Endothelial cell of umbilical vein (primary cell): Measurements from ENCODE around the gene SAMSN1. TPM values are rescaled to one million over a fixed set of nuclear protein-coding genes. Genes with fewer than 3 reads are reported as not detected.

Experiments
- BruUV-seq: library from RNA; stranded (reverse); fragments of 400-500 nt; replicated peaks from 2 replicates; lab custom pipeline; 2021; lab: Mats Ljungman, UMichigan
- CTCF ChIA-PET: fragments of 300-600, 350-600 bp; sonication (Branson Sonifier 250); formaldehyde crosslinking; loops from one replicate; lab custom pipeline; 2021; ENCODE audit warnings: antibody characterized with exemption, inconsistent platforms; lab: Charles Lee
- POLR2A ChIA-PET: fragments of 300-600, 350-600 bp; sonication (Branson Sonifier 250); formaldehyde crosslinking; loops from one replicate; lab custom pipeline; 2021; ENCODE audit warnings: antibody characterized with exemption, inconsistent platforms; lab: Charles Lee
- DNase-seq: peaks from one replicate; pipeline ENCODE4 v3.0.0-alpha.2; 2011; ENCODE audit warnings: low read depth, low spot score
- FAIRE-seq: peaks from 2 replicates; lab custom pipeline; 2011; peaks lifted over from hg19 to GRCh38; lab: Jason Lieb, UNC
- H2AFZ ChIP-seq: 2 replicates; pipeline ENCODE4 v1.6.0; 2012; ENCODE audit warnings: low read depth, low read length, control low read depth, inconsistent platforms
- H3K27ac ChIP-seq: 2 replicates; pipeline ENCODE4 v1.5.1; 2011; ENCODE audit warnings: low read depth, mild to moderate bottlenecking, control low read depth, low read length, moderate library complexity; ENCODE audit not compliant: insufficient read depth
- H3K27me3 ChIP-seq, 2 experiments: 2 replicates each; pipeline versions ENCODE4 v1.6.0 to v1.6.1; 2011; ENCODE audit warnings: low read length in 2 of 2, mixed read lengths in 1 of 2; ENCODE audit not compliant: control insufficient read depth in 2 of 2, insufficient read depth in 2 of 2
- H3K36me3 ChIP-seq, 2 experiments: 2 replicates in 1 of 2; 3 replicates in 1 of 2; pipeline ENCODE4 v1.5.1; 2011; ENCODE audit warnings: low read length in 2 of 2, mild to moderate bottlenecking in 1 of 2, moderate library complexity in 1 of 2; ENCODE audit not compliant: control insufficient read depth in 2 of 2, insufficient read depth in 2 of 2; ENCODE audit errors: extremely low read depth in 1 of 2
- H3K4me1 ChIP-seq: 3 replicates; pipeline ENCODE4 v1.5.1; 2011; ENCODE audit warnings: mild to moderate bottlenecking, low read length; ENCODE audit not compliant: control insufficient read depth, insufficient read depth; ENCODE audit errors: extremely low read depth
- H3K4me2 ChIP-seq: 2 replicates; pipeline ENCODE4 v1.6.1; 2011; ENCODE audit warnings: low read length, control low read depth, mixed read lengths; ENCODE audit not compliant: insufficient read depth
- H3K4me3 ChIP-seq, 3 experiments: fragments of 200-600 bp in 1 of 3; sonication (generic), shearing (Covaris generic) in 1 of 3; replicated peaks in 1 of 3; 2 replicates each; pipeline ENCODE4 v1.5.1; 2011 to 2016; ENCODE audit warnings: control low read depth in 3 of 3, low read length in 3 of 3, mild to moderate bottlenecking in 2 of 3, inconsistent platforms in 1 of 3, low read depth in 1 of 3, moderate library complexity in 1 of 3; ENCODE audit not compliant: insufficient read depth in 1 of 3
- H3K79me2 ChIP-seq: 2 replicates; pipeline ENCODE4 v1.6.0; 2012; ENCODE audit warnings: low read length, inconsistent platforms; ENCODE audit not compliant: control insufficient read depth, insufficient read depth
- H3K9ac ChIP-seq: replicated peaks from 2 replicates; pipeline ENCODE3; 2011; ENCODE audit warnings: low read length, control low read depth; ENCODE audit not compliant: insufficient read depth; ENCODE audit errors: extremely low read depth
- H3K9me1 ChIP-seq: replicated peaks from 3 replicates; pipeline ENCODE4 v1.6.0; 2011; ENCODE audit warnings: mild to moderate bottlenecking, low read length; ENCODE audit not compliant: control insufficient read depth, insufficient read depth; ENCODE audit errors: extremely low read depth
- H3K9me3 ChIP-seq: replicated peaks from 2 replicates; pipeline ENCODE4 v1.5.1; 2012; ENCODE audit warnings: low read length, inconsistent platforms; ENCODE audit not compliant: control insufficient read depth, insufficient read depth
- H4K20me1 ChIP-seq: replicated peaks from 2 replicates; pipeline ENCODE3; 2011; ENCODE audit warnings: mild to moderate bottlenecking, low read length; ENCODE audit not compliant: control insufficient read depth, insufficient read depth; ENCODE audit errors: extremely low read depth
- EZH2 ChIP-seq: IDR thresholded peaks from 2 replicates; pipeline ENCODE4 v1.6.1; 2012; ENCODE audit warnings: borderline replicate concordance, low read depth, mild to moderate bottlenecking, moderate library complexity, low read length, inconsistent platforms; ENCODE audit not compliant: severe bottlenecking
- FOS ChIP-seq: IDR thresholded peaks from 2 replicates; pipeline ENCODE4 v1.6.1; 2011; ENCODE audit warnings: mild to moderate bottlenecking, low read length, moderate library complexity, borderline replicate concordance; ENCODE audit not compliant: insufficient read depth
- GATA2 ChIP-seq: IDR thresholded peaks from 2 replicates; pipeline ENCODE4 v1.7.0; 2011; ENCODE audit warnings: low read depth, mild to moderate bottlenecking, moderate library complexity, mixed read lengths, low read length; ENCODE audit not compliant: insufficient read length, insufficient read depth
- JUN ChIP-seq: IDR thresholded peaks from 2 replicates; pipeline ENCODE4 v1.6.1; 2011; ENCODE audit warnings: borderline replicate concordance, low read depth; ENCODE audit not compliant: insufficient read length, insufficient read depth
- MYC ChIP-seq: IDR thresholded peaks from one replicate; pipeline ENCODE4 v1.6.1; 2011; ENCODE audit warnings: mild to moderate bottlenecking, low read depth, low read length
- POLR2A ChIP-seq: IDR thresholded peaks from 2 replicates; pipeline ENCODE4 v1.6.1; 2012; ENCODE audit warnings: low read depth, mild to moderate bottlenecking, control low read depth, low read length
- POLR2AphosphoS5 ChIP-seq: IDR thresholded peaks from 2 replicates; pipeline ENCODE4 v1.6.1; 2012; ENCODE audit warnings: low read depth, mild to moderate bottlenecking, control low read depth, low read length, moderate library complexity; ENCODE audit not compliant: insufficient read depth
- dilution Hi-C: fragments of 300-500 bp; cut with MboI; formaldehyde crosslinking; loops from one replicate; pipeline ENCODE4 v1.15.0; 2019; ENCODE audit warnings: low sequenced_read_pairs; ENCODE audit not compliant: extremely low pct_ligation_motif_present
- intact Hi-C: fragments of 100-400 bp; cut with micrococcal nuclease; formaldehyde crosslinking; loops from one replicate; pipeline ENCODE4 v1.10.0; 2022
- polyA plus RNA-seq, 4 experiments: library from polyadenylated mRNA; depleted of rRNA in 3 of 4; stranded (reverse) in 3 of 4; unstranded in 1 of 4; fragments of >200 nt; gene quantifications; 2 replicates each; pipeline versions ENCODE4 v1.2.1 to v1.2.3, GENCODE V29; 2011 to 2012; ENCODE audit warnings: missing spikeins in 1 of 4
- total RNA-seq: library from RNA; stranded (reverse); gene quantifications from 2 replicates; pipeline ENCODE4 v1.2.3, GENCODE V29; 2021
- TF ChIP-seq, protein P1 (sequence below): IDR thresholded peaks from 2 replicates; pipeline ENCODE4 v1.6.1; 2011; ENCODE audit not compliant: insufficient read depth, insufficient read length
- TF ChIP-seq, protein P2 (sequence below), 2 donors: IDR thresholded peaks; 1 replicate in 1 of 2; 2 replicates in 1 of 2; pipeline ENCODE4 v1.5.1; 2011; ENCODE audit warnings: low read length in 2 of 2, mild to moderate bottlenecking in 2 of 2, moderate library complexity in 2 of 2, control low read depth in 1 of 2, inconsistent platforms in 1 of 2, low read depth in 1 of 2; ENCODE audit not compliant: insufficient read depth in 1 of 2; ENCODE audit errors: extremely low read depth in 1 of 2

The SAMSN1 gene
- total and polyA plus RNA-seq, 2 donors (not counting 3 experiments of a cell fraction or from before 2014, with no cell fraction given): 2.5 to 5.3 TPM

DNA sequence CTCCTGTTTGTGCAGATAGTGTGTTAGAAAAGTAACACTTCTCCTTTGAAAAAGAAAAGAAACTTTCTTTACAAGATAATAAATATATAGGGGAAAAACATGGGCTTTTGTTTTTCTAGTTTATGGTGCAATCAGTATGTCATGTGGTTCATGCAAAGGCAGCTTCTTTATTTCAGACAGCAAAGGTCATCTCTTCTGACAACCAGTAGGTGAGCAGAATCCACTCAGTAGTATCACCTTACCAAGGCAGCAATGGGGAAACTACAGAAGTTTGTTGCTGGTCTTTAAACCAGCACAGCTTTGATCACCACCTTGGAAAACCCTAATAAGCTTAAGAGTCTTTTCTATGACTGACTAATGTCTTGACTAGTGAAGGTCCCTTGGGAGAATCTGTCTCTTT lies 13.0 kb upstream of the SAMSN1 start:
- no peak for FAIRE-seq
- Histone ChIP-seq H3K36me3 (no peaks in the 10 kb centered on the region), H4K20me1 (no peaks in the 10 kb centered on the region), H3K79me2 (no peaks in the 10 kb centered on the region), H2AFZ (no peak overlapping the region), H3K9ac (no peak overlapping the region), H3K9me1 (no peaks in the 10 kb centered on the region), H3K4me2 (no peak overlapping the region), H3K9me3 (no peaks in the 10 kb centered on the region), H3K4me1 (no peaks in the 10 kb centered on the region), H3K27me3 (no peaks in the 10 kb centered on the region), H3K27ac (no peak overlapping the region), H3K4me3 (no peak overlapping the region)
- TF ChIP-seq JUN (no peak), POLR2A (no peak), POLR2AphosphoS5 (no peak), MYC (no peak), GATA2 (no peak), EZH2 (no peak), FOS (no peak)
- TF ChIP-seq, protein P1, sequence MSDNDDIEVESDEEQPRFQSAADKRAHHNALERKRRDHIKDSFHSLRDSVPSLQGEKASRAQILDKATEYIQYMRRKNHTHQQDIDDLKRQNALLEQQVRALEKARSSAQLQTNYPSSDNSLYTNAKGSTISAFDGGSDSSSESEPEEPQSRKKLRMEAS: no peak
- TF ChIP-seq, protein P2, sequence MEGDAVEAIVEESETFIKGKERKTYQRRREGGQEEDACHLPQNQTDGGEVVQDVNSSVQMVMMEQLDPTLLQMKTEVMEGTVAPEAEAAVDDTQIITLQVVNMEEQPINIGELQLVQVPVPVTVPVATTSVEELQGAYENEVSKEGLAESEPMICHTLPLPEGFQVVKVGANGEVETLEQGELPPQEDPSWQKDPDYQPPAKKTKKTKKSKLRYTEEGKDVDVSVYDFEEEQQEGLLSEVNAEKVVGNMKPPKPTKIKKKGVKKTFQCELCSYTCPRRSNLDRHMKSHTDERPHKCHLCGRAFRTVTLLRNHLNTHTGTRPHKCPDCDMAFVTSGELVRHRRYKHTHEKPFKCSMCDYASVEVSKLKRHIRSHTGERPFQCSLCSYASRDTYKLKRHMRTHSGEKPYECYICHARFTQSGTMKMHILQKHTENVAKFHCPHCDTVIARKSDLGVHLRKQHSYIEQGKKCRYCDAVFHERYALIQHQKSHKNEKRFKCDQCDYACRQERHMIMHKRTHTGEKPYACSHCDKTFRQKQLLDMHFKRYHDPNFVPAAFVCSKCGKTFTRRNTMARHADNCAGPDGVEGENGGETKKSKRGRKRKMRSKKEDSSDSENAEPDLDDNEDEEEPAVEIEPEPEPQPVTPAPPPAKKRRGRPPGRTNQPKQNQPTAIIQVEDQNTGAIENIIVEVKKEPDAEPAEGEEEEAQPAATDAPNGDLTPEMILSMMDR (IDR thresholded peaks at IDR 0.05; ENCODE audit: extremely low read depth in 1 of 2, insufficient read depth in 1 of 2, low read depth in 1 of 2, low read length in 2 of 2): no peak
- no peak for DNase-seq
- intact Hi-C loops (no loop called here), dilution Hi-C loops (no loop called here)
- no TSS peak for BruUV-seq
- ChIA-PET POLR2A (no interaction called here), CTCF (interaction anchor here (0.8 to 1.4 kb wide), 2 partner anchors 9 to 179 kb away, joined by 3 to 4 read pairs; no protein-coding TSS in a partner anchor)
